ENCODE data around the gene PLXND1.
"Not testable (repeated sequence)": the region's sequence is repeated elsewhere in the genome, so short reads cannot be mapped to it uniquely, and the experiment has no call there.

Gene PLXND1

GRCh38 chr3:129547241-129547640 lies 59.2 kb downstream of the PLXND1 start:
- DNase-seq = no peak

GRCh38 chr3:129545951-129546350 lies 60.5 kb downstream of the PLXND1 start:
- DNase-seq = not testable (repeated sequence)

- DNase-seq = no peak
These were observed 62.5 kb downstream of the PLXND1 start for GRCh38 chr3:129543999-129544398.

GRCh38 chr3:129543156-129543790 lies 63.2 kb downstream of the PLXND1 start, which contains the start of gene H1-8:
Gene H1-8, plus strand, starts transcription at chr3:129543175. Its CDS starts 44 bp downstream, at chr3:129543219.
- DNase-seq = no peak

- no peak for DNase-seq
These were observed 63.7 kb downstream of the PLXND1 start for GRCh38 chr3:129542747-129543146.

GRCh38 chr3:129540776-129541516 lies 65.5 kb downstream of the PLXND1 start:
- no peak for DNase-seq

GRCh38 chr3:129539206-129539605 lies 67.3 kb downstream of the PLXND1 start:
- DNase-seq = no peak

GRCh38 chr3:129536804-129537203 lies 69.7 kb downstream of the PLXND1 start:
- no peak for DNase-seq

- no peak for DNase-seq
These were observed 70.2 kb downstream of the PLXND1 start for GRCh38 chr3:129536374-129536667.

- DNase-seq = no peak
These were observed 71.4 kb downstream of the PLXND1 start for GRCh38 chr3:129535075-129535474.

GRCh38 chr3:129534428-129535027 lies 71.9 kb downstream of the PLXND1 start:
- DNase-seq = no peak

- DNase-seq = no peak
These were observed 73.1 kb downstream of the PLXND1 start for GRCh38 chr3:129533406-129533805.

GRCh38 chr3:129532261-129532660 lies 74.2 kb downstream of the PLXND1 start:
- DNase-seq = no peak

GRCh38 chr3:129531699-129532098 lies 74.8 kb downstream of the PLXND1 start:
- DNase-seq = no peak

- no peak for DNase-seq
These were observed 75.7 kb downstream of the PLXND1 start for GRCh38 chr3:129530821-129531220.

- no peak for DNase-seq
These were observed 76.2 kb downstream of the PLXND1 start for GRCh38 chr3:129530251-129530791.

- no peak for DNase-seq
These were observed 76.9 kb downstream of the PLXND1 start for GRCh38 chr3:129529436-129530210.

- no peak for DNase-seq
These were observed 77.8 kb downstream of the PLXND1 start, which contains the start of gene RHO for GRCh38 chr3:129528589-129529100. Gene RHO, plus strand, starts transcription at chr3:129528639. Its CDS starts 95 bp downstream, at chr3:129528734.

GRCh38 chr3:129527262-129527661 lies 79.2 kb downstream of the PLXND1 start:
- DNase-seq = no peak

GRCh38 chr3:129526121-129526900 lies 80.2 kb downstream of the PLXND1 start:
- DNase-seq = no peak

GRCh38 chr3:129525341-129525968 lies 81.0 kb downstream of the PLXND1 start:
- no peak for DNase-seq
